NB4 (cell line): ENCODE data around the gene C17orf113.

Experiments
- MYC ChIP-seq: IDR thresholded peaks from 2 replicates; pipeline ENCODE4 v1.6.1; 2011; ENCODE audit warnings: low read depth, low read length
- POLR2A ChIP-seq: IDR thresholded peaks from 2 replicates; pipeline ENCODE4 v1.6.1; 2011; ENCODE audit warnings: mild to moderate bottlenecking; ENCODE audit not compliant: insufficient read length; ENCODE audit errors: extremely low read depth
- TF ChIP-seq, protein P1 (sequence below): IDR thresholded peaks from one replicate; pipeline ENCODE4 v1.5.1; 2012; ENCODE audit warnings: low read depth, low read length
- TF ChIP-seq, protein P2 (sequence below): IDR thresholded peaks from 2 replicates; pipeline ENCODE4 v1.6.1; 2011; ENCODE audit warnings: low read depth, low read length

DNA sequence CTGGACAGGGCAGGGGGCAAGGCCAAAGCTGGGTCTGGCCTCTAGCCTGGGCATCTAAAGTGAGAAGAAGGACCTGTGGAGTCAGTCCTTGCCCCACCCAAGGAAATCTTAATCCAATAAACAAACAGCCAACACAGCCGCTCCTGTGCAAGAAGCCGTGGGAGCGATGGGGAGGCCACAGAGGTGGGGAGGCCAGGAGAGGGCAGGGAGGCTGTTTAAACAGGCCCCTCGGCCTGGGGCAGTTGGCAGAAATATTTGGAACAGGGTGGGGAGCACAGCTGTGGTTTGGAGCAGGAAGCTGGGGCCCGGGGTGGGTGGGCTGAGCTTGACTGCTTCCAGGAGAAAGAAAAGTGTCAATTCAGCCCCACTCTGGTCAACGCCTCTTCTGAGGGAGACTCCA lies 42.5 kb upstream of the C17orf113 start:
- no peak for TF ChIP-seq POLR2A
- TF ChIP-seq, protein P1, sequence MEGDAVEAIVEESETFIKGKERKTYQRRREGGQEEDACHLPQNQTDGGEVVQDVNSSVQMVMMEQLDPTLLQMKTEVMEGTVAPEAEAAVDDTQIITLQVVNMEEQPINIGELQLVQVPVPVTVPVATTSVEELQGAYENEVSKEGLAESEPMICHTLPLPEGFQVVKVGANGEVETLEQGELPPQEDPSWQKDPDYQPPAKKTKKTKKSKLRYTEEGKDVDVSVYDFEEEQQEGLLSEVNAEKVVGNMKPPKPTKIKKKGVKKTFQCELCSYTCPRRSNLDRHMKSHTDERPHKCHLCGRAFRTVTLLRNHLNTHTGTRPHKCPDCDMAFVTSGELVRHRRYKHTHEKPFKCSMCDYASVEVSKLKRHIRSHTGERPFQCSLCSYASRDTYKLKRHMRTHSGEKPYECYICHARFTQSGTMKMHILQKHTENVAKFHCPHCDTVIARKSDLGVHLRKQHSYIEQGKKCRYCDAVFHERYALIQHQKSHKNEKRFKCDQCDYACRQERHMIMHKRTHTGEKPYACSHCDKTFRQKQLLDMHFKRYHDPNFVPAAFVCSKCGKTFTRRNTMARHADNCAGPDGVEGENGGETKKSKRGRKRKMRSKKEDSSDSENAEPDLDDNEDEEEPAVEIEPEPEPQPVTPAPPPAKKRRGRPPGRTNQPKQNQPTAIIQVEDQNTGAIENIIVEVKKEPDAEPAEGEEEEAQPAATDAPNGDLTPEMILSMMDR: no peak
- TF ChIP-seq, protein P2, sequence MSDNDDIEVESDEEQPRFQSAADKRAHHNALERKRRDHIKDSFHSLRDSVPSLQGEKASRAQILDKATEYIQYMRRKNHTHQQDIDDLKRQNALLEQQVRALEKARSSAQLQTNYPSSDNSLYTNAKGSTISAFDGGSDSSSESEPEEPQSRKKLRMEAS: no peak
- TF ChIP-seq MYC: no peak
